ENCODE measurements around the gene RFX1. TPM values are rescaled to one million over a fixed set of nuclear protein-coding genes. Genes with fewer than 3 reads are reported as not detected.
A peak's percentile ranks its signal among the peaks of the same experiment; 100 is the strongest.
"Not testable (repeated sequence)": the region's sequence is repeated elsewhere in the genome, so short reads cannot be mapped to it uniquely, and the experiment has no call there.

RFX1 gene
- total RNA-seq (1.8 TPM), polyA plus RNA-seq (ENCODE audit: insufficient read depth in 1 of 8, insufficient read length in 8 of 8, low replicate concordance in 1 of 8) (1 to 10 TPM; 6.2 to 9.5 (median 7.3) TPM)
- long read RNA-seq, donor 1 = 0 reads
- long read RNA-seq, donor 2 = 0 reads
- long read RNA-seq, donor 3, partial matches to known transcripts = 0 of 1 reads
- long read RNA-seq, donor 3, other reads (novel, unspliced or antisense) = 0 of 1 reads
- long read RNA-seq, donor 4, partial matches to known transcripts = 7 of 9 reads
- long read RNA-seq, donor 4, other reads (novel, unspliced or antisense) = 0 of 9 reads
- long read RNA-seq, donor 5, partial matches to known transcripts = 0 of 2 reads
- long read RNA-seq, donor 5, other reads (novel, unspliced or antisense) = 0 of 2 reads
- long read RNA-seq, donor 6, full-length matches to known transcripts = 1 of 1 reads
- long read RNA-seq, donor 6, partial matches to known transcripts = 0 of 1 reads
- long read RNA-seq, donor 6, other reads (novel, unspliced or antisense) = 0 of 1 reads
- long read RNA-seq, donor 7 = 0 reads
- long read RNA-seq, donor 8 = 0 reads
- long read RNA-seq, donor 9 = 0 reads
- long read RNA-seq, donor 10, partial matches to known transcripts = 0 of 2 reads
- long read RNA-seq, donor 10, other reads (novel, unspliced or antisense) = 0 of 2 reads
- long read RNA-seq, donor 11 = 0 reads

DNA sequence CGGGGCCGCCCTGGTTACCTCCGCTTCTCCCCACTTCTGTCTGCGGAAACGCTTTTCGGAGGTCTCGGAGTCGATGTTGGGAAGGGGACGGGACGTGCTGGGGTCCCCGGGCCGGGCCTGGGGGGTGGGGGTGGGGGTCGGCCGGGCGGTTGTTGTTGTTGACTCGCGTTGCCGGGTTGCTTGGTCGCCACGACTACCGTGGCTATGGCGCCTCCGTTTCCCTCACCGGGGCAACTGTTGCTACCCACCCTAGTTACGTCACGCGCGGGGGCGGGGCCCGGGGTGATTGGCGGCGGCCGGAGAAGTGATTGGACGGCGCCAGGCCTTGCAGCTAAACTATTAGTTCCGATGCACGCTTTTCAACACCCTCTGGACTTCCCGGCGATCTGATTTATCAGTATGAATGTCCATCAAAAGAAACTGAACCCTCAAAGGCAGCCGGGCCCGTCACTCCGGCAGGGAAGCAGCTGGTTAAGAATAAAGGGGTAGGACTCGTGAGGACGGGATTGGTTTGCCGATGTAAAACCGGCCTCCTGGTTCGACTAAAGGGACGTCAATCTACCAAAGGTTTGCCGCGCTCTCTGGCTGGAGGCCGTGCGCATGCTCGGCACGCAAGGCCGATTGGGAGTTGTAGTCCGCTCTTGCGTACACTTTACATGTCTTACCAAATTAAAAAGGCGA lies at the start of gene RFX1:
Gene RFX1 (minus strand): TSS at position 236 of the 681 bp plus-strand sequence. CDS start 12,477 bp downstream, outside the sequence.
- Histone ChIP-seq H3K9me3 (replicated peaks; ENCODE audit: control insufficient read depth, low read depth, low read length) (no peaks in the 10 kb centered on the region), H3K27me3 (ENCODE audit: control insufficient read depth, insufficient read depth, low read length) (no peaks in the 10 kb centered on the region), H3K36me3 (ENCODE audit: control insufficient read depth, insufficient read depth, low read length) (no peaks in the 10 kb centered on the region), H3K4me1 (ENCODE audit: control insufficient read depth, insufficient read depth, low read length) (peaks cover 23% of the 10 kb centered on the region), H3K4me3 (ENCODE audit: low read length) (peak within 1 kb of the TSS; percentile 80), H3K27ac (ENCODE audit: low read length) (peak within 1 kb of the TSS; percentile 99)
- 0% methylated on average over 35 of the region's 58 CpGs for WGBS (ENCODE audit: insufficient coverage)
- DNase-seq = peak; percentile 100

DNA sequence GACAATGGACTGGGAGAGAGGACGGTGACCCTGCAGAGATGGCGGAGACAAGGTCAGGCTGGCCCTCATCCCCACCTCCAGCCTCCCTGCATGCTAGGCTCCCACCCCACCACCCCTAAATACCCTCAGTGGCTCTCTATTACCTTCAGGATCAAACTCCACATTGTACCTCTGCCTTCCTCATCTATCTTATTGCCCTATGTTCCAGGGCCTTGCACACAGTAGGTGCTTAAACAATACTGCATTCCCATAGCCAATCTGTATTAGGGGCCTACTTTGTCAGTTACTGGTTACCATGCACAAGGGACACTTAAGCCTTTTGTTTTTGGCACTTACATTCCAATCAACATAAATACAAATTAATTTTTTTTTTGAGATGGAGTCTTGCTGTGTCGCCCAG lies 49.3 kb upstream of the RFX1 start:
- no peak overlapping the region for H3K27ac ChIP-seq (ENCODE audit: low read length)
- no peaks in the 10 kb centered on the region for H3K36me3 ChIP-seq (ENCODE audit: control insufficient read depth, insufficient read depth, low read length)
- 67% methylated on average over 1 of the region's 3 CpGs for WGBS (ENCODE audit: insufficient coverage)
- H3K4me1 ChIP-seq (ENCODE audit: control insufficient read depth, insufficient read depth, low read length) = peaks cover 10% of the 10 kb centered on the region
- no peak for DNase-seq
- H3K4me3 ChIP-seq (ENCODE audit: low read length) = no peak overlapping the region
- H3K27me3 ChIP-seq (ENCODE audit: control insufficient read depth, insufficient read depth, low read length) = peaks cover 46% of the 10 kb centered on the region
- no peaks in the 10 kb centered on the region for H3K9me3 ChIP-seq (replicated peaks; ENCODE audit: control insufficient read depth, low read depth, low read length)

DNA sequence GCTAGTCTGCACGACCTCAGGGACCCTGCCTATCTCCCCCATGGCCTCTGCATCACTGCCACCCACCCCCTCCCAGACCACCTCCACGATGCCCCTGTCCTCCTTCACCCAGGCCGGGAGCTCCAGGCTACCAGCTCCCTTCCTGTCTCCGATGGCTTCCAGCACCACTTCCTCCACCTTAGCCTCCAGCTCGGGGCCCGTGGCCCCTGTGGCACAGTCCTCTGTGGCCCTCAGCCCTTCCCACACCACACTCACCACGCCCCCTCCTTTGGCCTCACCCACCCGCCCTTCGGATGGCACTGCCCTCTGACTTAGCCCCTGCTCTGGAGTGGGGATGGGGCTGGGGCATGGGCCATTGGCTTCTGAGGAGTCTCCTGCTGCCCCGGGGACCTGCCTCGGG lies 48.6 kb upstream of the RFX1 start:
- H3K27ac ChIP-seq (ENCODE audit: low read length) = no peak overlapping the region
- 58% methylated on average over 6 of the region's 11 CpGs for WGBS (ENCODE audit: insufficient coverage)
- DNase-seq = no peak
- no peaks in the 10 kb centered on the region for H3K9me3 ChIP-seq (replicated peaks; ENCODE audit: control insufficient read depth, low read depth, low read length)
- no peak overlapping the region for H3K4me3 ChIP-seq (ENCODE audit: low read length)
- H3K27me3 ChIP-seq (ENCODE audit: control insufficient read depth, insufficient read depth, low read length) = peaks cover 39% of the 10 kb centered on the region
- H3K4me1 ChIP-seq (ENCODE audit: control insufficient read depth, insufficient read depth, low read length) = peaks cover 10% of the 10 kb centered on the region
- no peaks in the 10 kb centered on the region for H3K36me3 ChIP-seq (ENCODE audit: control insufficient read depth, insufficient read depth, low read length)

DNA sequence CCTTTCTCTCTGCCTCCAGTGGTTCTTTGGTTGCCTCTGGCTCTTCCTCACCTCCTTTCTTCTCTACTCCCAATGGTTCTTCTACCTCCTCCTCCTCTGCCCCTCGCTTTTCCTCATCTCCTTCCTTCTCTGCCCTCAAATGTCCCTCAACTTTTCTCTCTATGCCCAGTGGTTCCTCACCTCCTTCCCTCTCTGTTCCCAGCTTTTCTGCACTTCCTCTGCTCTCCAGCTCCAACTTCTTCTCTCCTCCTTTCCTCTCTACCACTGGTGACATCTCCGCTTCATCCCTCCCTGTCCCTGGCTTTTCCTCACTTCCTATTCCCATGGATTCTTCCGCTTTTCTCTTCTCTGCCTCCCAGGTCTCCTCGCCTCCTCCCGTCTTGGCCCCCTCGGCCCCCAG lies 48.0 kb upstream of the RFX1 start:
- Histone ChIP-seq H3K4me3 (ENCODE audit: low read length) (no peak overlapping the region), H3K4me1 (ENCODE audit: control insufficient read depth, insufficient read depth, low read length) (peaks cover 10% of the 10 kb centered on the region), H3K36me3 (ENCODE audit: control insufficient read depth, insufficient read depth, low read length) (no peaks in the 10 kb centered on the region), H3K27me3 (ENCODE audit: control insufficient read depth, insufficient read depth, low read length) (peaks cover 33% of the 10 kb centered on the region), H3K27ac (ENCODE audit: low read length) (no peak overlapping the region), H3K9me3 (replicated peaks; ENCODE audit: control insufficient read depth, low read depth, low read length) (no peaks in the 10 kb centered on the region)
- WGBS (ENCODE audit: insufficient coverage) = 62% methylated on average over 6 of the region's 6 CpGs
- DNase-seq = no peak

DNA sequence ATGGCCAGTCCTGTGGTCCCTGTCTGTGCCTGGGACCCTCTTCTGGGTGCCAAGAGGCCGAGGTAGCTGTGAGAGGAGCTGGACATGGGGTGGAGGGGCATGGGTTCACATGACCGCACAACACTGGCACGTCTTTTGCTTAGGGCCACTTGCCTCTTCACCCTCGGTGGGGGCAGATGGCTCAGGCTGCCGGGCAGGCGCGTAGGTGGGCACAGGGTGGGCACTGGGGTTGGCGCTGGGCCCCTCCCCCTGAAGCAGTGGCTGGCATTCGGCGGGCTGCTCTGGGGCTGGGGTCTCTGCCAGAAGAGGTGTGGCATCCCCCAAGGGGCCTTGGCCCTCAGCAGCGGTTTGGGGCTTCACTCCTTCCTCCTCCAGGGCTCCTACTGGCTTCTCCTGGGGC lies 47.4 kb upstream of the RFX1 start:
- no peak overlapping the region for H3K4me3 ChIP-seq (ENCODE audit: low read length)
- DNase-seq = no peak
- peaks cover 27% of the 10 kb centered on the region for H3K27me3 ChIP-seq (ENCODE audit: control insufficient read depth, insufficient read depth, low read length)
- H3K9me3 ChIP-seq (replicated peaks; ENCODE audit: control insufficient read depth, low read depth, low read length) = peaks cover under 1% of the 10 kb centered on the region
- H3K4me1 ChIP-seq (ENCODE audit: control insufficient read depth, insufficient read depth, low read length) = peaks cover 10% of the 10 kb centered on the region
- WGBS (ENCODE audit: insufficient coverage) = 93% methylated on average over 11 of the region's 11 CpGs
- no peaks in the 10 kb centered on the region for H3K36me3 ChIP-seq (ENCODE audit: control insufficient read depth, insufficient read depth, low read length)
- H3K27ac ChIP-seq (ENCODE audit: low read length) = no peak overlapping the region

DNA sequence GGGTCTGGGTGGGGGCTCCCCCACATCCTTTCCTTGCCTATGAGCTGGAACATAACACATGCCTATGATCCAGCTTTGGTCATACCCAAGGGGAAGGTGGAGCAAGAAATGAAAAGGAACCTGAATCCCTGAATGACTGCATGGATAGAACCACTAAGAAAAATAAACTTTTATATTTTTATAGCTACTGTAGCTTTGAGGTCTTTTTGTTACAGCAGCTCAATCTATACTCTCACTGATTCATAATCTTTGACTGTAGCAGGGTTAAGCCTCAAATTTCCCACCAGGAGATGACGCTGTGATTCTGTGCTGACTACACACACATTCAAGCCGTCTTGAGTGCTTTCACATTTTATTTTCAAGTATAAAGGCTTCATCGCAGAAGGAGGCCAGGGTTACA lies 46.9 kb upstream of the RFX1 start:
- no peak for DNase-seq
- Histone ChIP-seq H3K4me1 (ENCODE audit: control insufficient read depth, insufficient read depth, low read length) (peaks cover 7% of the 10 kb centered on the region), H3K27ac (ENCODE audit: low read length) (no peak overlapping the region), H3K9me3 (replicated peaks; ENCODE audit: control insufficient read depth, low read depth, low read length) (peaks cover 2% of the 10 kb centered on the region), H3K36me3 (ENCODE audit: control insufficient read depth, insufficient read depth, low read length) (no peaks in the 10 kb centered on the region), H3K4me3 (ENCODE audit: low read length) (no peak overlapping the region), H3K27me3 (ENCODE audit: control insufficient read depth, insufficient read depth, low read length) (peaks cover 22% of the 10 kb centered on the region)
- 75% methylated on average over 2 of the region's 3 CpGs for WGBS (ENCODE audit: insufficient coverage)

DNA sequence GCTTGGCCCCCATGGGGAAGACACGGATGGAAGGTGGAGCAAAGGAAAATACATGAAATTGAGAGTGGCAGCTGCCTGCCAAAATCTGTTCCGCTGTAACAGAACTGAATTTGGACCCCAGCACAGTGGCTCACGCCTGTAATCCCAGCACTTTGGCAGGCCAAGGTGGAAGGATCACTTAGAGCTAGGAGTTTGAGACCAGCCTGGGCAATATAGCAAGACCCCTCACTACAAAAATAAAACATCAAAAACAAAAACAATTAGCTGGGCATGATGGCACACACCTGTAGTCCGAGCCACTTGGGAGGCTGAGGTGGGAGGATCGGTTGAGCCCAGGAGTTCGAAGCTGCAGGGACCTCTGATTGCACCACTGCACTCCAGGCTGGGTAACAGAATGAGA lies 46.4 kb upstream of the RFX1 start:
- Histone ChIP-seq H3K4me1 (ENCODE audit: control insufficient read depth, insufficient read depth, low read length) (peaks cover 2% of the 10 kb centered on the region), H3K9me3 (replicated peaks; ENCODE audit: control insufficient read depth, low read depth, low read length) (peaks cover 2% of the 10 kb centered on the region)
- WGBS (ENCODE audit: insufficient coverage) = 85% methylated on average over 3 of the region's 6 CpGs

DNA sequence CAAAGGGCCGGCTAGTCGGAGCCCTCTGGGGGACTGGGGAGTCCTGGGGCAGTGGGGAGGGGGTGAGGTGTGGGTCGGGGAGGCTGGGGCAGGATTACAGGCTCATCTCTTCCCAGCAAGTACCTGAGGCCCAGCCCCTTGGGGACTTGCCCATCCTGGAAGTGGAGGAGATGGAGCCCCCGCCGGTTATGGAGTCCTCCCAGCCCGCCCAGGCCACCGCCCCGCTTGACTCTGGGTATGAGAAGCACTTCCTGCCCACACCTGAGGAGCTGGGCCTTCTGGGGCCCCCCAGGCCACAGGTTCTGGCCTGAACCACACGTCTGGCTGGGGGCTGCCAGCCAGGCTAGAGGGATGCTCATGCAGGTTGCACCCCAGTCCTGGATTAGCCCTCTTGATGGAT lies 45.9 kb upstream of the RFX1 start:
- H3K4me3 ChIP-seq (ENCODE audit: low read length) = no peak overlapping the region
- peaks cover 2% of the 10 kb centered on the region for H3K9me3 ChIP-seq (replicated peaks; ENCODE audit: control insufficient read depth, low read depth, low read length)
- no peak overlapping the region for H3K27ac ChIP-seq (ENCODE audit: low read length)
- WGBS (ENCODE audit: insufficient coverage) = 75% methylated on average over 6 of the region's 9 CpGs
- peaks cover 14% of the 10 kb centered on the region for H3K27me3 ChIP-seq (ENCODE audit: control insufficient read depth, insufficient read depth, low read length)
- no peak for DNase-seq
- H3K4me1 ChIP-seq (ENCODE audit: control insufficient read depth, insufficient read depth, low read length) = peaks cover 1% of the 10 kb centered on the region
- H3K36me3 ChIP-seq (ENCODE audit: control insufficient read depth, insufficient read depth, low read length) = no peaks in the 10 kb centered on the region

More for the DNA sequence above, 46.4 kb upstream of the RFX1 start:
- DNase-seq = no peak
- Histone ChIP-seq H3K36me3 (ENCODE audit: control insufficient read depth, insufficient read depth, low read length) (no peaks in the 10 kb centered on the region), H3K4me3 (ENCODE audit: low read length) (no peak overlapping the region), H3K27ac (ENCODE audit: low read length) (no peak overlapping the region), H3K27me3 (ENCODE audit: control insufficient read depth, insufficient read depth, low read length) (peaks cover 17% of the 10 kb centered on the region)

DNA sequence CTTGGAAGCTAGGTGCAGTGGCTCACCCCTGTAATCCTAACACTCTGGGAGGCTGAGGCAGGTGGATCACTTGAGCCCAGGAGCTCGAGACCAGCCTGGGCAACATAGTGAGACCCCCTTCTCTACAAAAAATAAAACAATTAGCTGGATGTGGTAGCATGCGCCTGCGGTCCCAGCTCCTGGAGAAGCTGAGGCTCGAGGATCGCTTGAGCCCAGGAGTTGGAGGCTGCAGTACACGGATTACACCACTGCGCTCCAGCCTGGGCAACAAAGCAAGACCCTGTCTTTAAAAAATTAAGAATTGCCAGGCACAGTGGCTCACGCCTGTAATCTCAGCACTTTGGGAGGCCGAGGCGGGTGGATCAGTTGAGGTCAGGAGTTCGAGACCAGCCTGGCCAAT lies 44.8 kb upstream of the RFX1 start:
- not testable (repeated sequence) for H3K27me3 ChIP-seq (ENCODE audit: control insufficient read depth, insufficient read depth, low read length); H3K4me1 ChIP-seq (ENCODE audit: control insufficient read depth, insufficient read depth, low read length); H3K36me3 ChIP-seq (ENCODE audit: control insufficient read depth, insufficient read depth, low read length); H3K4me3 ChIP-seq (ENCODE audit: low read length); DNase-seq; H3K9me3 ChIP-seq (replicated peaks; ENCODE audit: control insufficient read depth, low read depth, low read length); H3K27ac ChIP-seq (ENCODE audit: low read length)
- 94% methylated on average over 7 of the region's 11 CpGs for WGBS (ENCODE audit: insufficient coverage)

DNA sequence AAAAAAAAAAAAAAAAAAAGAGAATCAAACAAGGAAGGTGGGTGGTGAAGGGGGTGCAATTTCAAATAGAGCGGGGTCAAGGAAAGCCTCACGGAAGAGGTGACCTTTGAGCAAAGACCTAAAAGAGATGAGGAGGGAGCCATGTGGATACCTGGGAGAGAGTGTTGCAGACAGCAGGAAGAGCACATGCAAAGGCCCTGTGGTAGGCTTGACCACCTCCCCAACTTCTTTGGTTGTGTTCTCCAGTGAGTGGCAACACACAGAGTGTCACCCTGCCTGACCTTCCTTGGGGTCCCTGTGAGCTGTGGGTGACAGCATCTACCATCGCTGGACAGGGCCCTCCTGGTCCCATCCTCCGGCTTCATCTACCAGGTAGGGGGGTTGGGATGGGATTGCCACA lies 44.4 kb upstream of the RFX1 start:
- H3K9me3 ChIP-seq (replicated peaks; ENCODE audit: control insufficient read depth, low read depth, low read length) = peaks cover 2% of the 10 kb centered on the region
- no peaks in the 10 kb centered on the region for H3K36me3 ChIP-seq (ENCODE audit: control insufficient read depth, insufficient read depth, low read length)
- H3K4me1 ChIP-seq (ENCODE audit: control insufficient read depth, insufficient read depth, low read length) = no peaks in the 10 kb centered on the region
- no peak overlapping the region for H3K27ac ChIP-seq (ENCODE audit: low read length)
- peaks cover 8% of the 10 kb centered on the region for H3K27me3 ChIP-seq (ENCODE audit: control insufficient read depth, insufficient read depth, low read length)
- no CpG with 5 or more reads among the region's 4 CpGs for WGBS (ENCODE audit: insufficient coverage)
- DNase-seq = no peak
- H3K4me3 ChIP-seq (ENCODE audit: low read length) = no peak overlapping the region

Data from muscle of leg (tissue), 16 donors.